ENCODE results near the gene SRP14. TPM values are rescaled to one million over a fixed set of nuclear protein-coding genes. Genes with fewer than 3 reads are reported as not detected.
"Not testable (repeated sequence)": the region's sequence is repeated elsewhere in the genome, so short reads cannot be mapped to it uniquely, and the experiment has no call there.

SRP14 gene
- total RNA-seq, 1 donor from 2014 or later: 409 TPM

DNA sequence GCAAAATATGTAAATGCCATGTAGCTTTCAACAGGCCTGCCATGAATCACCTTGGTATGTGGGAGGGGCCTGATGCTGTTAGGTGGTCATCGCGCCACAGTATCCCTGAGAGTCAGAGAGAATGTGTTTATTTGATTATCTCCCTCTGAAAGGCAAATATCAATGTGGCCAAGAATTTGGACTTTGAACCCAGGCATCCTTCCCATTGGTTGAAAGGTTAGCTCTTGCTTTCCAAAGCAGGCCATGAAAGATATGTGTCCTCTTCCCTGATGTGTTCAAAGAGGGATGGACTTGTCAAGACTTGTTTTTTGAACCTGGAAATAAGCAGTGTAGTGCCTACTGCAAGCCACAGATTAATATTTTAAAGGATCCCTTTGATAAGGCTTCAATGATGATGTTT is 36.7 kb downstream of the SRP14 start:
- TF ChIP-seq, protein P1, sequence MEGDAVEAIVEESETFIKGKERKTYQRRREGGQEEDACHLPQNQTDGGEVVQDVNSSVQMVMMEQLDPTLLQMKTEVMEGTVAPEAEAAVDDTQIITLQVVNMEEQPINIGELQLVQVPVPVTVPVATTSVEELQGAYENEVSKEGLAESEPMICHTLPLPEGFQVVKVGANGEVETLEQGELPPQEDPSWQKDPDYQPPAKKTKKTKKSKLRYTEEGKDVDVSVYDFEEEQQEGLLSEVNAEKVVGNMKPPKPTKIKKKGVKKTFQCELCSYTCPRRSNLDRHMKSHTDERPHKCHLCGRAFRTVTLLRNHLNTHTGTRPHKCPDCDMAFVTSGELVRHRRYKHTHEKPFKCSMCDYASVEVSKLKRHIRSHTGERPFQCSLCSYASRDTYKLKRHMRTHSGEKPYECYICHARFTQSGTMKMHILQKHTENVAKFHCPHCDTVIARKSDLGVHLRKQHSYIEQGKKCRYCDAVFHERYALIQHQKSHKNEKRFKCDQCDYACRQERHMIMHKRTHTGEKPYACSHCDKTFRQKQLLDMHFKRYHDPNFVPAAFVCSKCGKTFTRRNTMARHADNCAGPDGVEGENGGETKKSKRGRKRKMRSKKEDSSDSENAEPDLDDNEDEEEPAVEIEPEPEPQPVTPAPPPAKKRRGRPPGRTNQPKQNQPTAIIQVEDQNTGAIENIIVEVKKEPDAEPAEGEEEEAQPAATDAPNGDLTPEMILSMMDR (IDR thresholded peaks at IDR 0.05): no peak
- TF ChIP-seq POLR2A (IDR thresholded peaks at IDR 0.05) (no peak), POLR2AphosphoS5 (IDR thresholded peaks at IDR 0.05; ENCODE audit: insufficient read depth in 1 of 2, low read depth in 1 of 2) (no peak)
- Histone ChIP-seq H3K27me3 (no peaks in the 10 kb centered on the region), H3K27ac (no peak overlapping the region), H3K4me3 (no peak overlapping the region), H3K36me3 (peaks cover 0 to 50% of the 10 kb centered on the region in 2 donors), H3K4me1 (no peaks in the 10 kb centered on the region), H3K9me3 (no peaks in the 10 kb centered on the region)
- intact Hi-C loops (cut with DNase I): no loop called here
- no peak for DNase-seq (ENCODE audit: extremely low spot score in 2 of 2)

DNA sequence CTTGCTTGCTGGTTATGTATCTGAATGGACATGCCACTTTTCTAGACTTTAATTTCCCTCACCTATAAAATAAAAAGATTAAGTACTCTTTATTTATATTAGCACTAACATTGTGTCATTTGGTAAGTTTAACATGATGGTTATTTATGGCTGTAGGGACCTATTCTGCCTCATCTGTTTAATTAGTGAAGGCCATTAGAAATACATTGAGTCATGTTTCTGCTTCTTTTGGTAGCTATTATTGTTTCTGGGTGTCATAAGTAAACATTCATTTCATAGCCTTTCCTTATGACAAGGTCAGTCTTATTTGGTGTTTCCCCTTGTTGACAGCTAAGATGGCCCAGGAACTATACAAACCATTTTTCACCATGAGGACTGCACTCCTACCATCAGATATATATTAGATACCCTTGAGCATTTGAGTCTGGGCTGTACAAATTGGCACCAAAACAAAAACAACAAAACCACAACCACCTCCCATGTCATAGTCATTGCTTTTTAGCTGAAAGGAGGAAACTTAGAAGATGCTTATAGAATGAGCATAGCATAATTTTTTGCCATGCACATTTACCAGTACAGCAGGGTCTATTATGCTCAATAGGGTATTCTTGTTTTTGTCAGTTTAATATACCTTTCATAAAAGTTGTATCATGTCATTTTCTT is 39.3 kb downstream of the SRP14 start:
- intact Hi-C loops (cut with DNase I): no loop called here
- H3K36me3 ChIP-seq: peaks cover 0 to 45% of the 10 kb centered on the region in 2 donors

DNA sequence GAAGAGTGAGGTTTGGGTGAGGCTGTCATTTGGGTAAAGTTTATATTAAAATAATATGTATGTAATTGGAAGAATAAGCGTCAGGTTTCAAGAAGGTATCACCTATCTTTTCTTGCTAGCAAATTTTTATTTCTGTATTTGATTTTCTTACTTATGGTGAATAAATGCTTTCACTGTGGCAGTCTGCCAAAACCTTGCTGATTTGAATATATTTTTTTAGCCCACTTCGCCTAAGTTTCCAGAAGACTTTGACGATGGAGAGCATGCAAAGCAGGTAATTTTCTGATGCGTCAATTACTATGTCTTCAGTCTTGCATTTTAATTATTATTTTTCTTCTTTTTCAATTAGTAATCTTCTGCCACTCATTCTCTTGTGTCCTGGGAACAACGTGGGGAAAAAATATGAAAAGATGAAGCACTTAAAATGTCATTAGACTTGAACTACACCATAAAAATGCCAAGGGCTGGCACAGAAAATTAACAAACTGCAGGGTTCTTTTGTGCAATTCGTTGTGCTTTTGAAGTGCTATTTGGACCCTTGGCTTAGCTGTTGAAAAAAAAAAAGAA is 40.4 kb downstream of the SRP14 start:
- Histone ChIP-seq H3K4me1 (no peaks in the 10 kb centered on the region), H3K27me3 (no peaks in the 10 kb centered on the region), H3K27ac (no peak overlapping the region), H3K36me3 (peaks cover 0 to 44% of the 10 kb centered on the region in 2 donors), H3K9me3 (no peaks in the 10 kb centered on the region), H3K4me3 (no peak overlapping the region)
- no peak for DNase-seq (ENCODE audit: extremely low spot score in 2 of 2)
- no peak for TF ChIP-seq POLR2A (IDR thresholded peaks at IDR 0.05)
- TF ChIP-seq, protein P1 (IDR thresholded peaks at IDR 0.05): no peak
- intact Hi-C loops (cut with DNase I): no loop called here

More for the DNA sequence above, 39.3 kb downstream of the SRP14 start:
- no peaks in the 10 kb centered on the region for H3K4me1 ChIP-seq
- no peak for DNase-seq (ENCODE audit: extremely low spot score in 2 of 2)
- H3K4me3 ChIP-seq: no peak overlapping the region
- H3K27me3 ChIP-seq: no peaks in the 10 kb centered on the region
- no peak overlapping the region for H3K27ac ChIP-seq
- TF ChIP-seq, protein P1 (IDR thresholded peaks at IDR 0.05): no peak
- TF ChIP-seq POLR2AphosphoS5 (IDR thresholded peaks at IDR 0.05; ENCODE audit: insufficient read depth in 1 of 2, low read depth in 1 of 2) (no peak), POLR2A (IDR thresholded peaks at IDR 0.05) (no peak)
- no peaks in the 10 kb centered on the region for H3K9me3 ChIP-seq

DNA sequence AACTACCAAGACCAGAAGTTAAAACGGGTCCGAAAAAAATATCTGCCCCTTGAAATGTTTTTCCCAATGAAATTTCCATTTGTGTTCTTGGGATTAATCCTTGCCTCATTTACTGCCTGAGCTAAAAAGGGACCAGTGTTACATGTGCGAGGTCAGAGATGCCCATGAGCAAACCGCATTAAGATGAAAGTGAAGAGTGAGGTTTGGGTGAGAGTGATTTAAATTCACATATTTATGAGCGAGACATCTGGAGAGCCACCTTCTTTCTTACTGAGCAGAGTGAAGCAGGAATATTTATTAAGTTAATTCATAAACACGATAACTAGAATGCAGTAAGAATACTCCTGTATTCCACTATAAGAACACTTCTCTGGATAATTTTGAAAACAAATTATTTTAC is 41.3 kb downstream of the SRP14 start:
- peaks cover 0 to 44% of the 10 kb centered on the region in 2 donors for H3K36me3 ChIP-seq
- intact Hi-C loops (cut with DNase I): no loop called here
- no peaks in the 10 kb centered on the region for H3K4me1 ChIP-seq
- H3K9me3 ChIP-seq: no peaks in the 10 kb centered on the region
- no peak overlapping the region for H3K27ac ChIP-seq
- no peak overlapping the region for H3K4me3 ChIP-seq
- TF ChIP-seq POLR2A (IDR thresholded peaks at IDR 0.05): no peak
- no peak for TF ChIP-seq POLR2AphosphoS5 (IDR thresholded peaks at IDR 0.05; ENCODE audit: insufficient read depth in 1 of 2, low read depth in 1 of 2)
- TF ChIP-seq, protein P1 (IDR thresholded peaks at IDR 0.05): no peak
- H3K27me3 ChIP-seq: no peaks in the 10 kb centered on the region
- no peak for DNase-seq (ENCODE audit: extremely low spot score in 2 of 2)

DNA sequence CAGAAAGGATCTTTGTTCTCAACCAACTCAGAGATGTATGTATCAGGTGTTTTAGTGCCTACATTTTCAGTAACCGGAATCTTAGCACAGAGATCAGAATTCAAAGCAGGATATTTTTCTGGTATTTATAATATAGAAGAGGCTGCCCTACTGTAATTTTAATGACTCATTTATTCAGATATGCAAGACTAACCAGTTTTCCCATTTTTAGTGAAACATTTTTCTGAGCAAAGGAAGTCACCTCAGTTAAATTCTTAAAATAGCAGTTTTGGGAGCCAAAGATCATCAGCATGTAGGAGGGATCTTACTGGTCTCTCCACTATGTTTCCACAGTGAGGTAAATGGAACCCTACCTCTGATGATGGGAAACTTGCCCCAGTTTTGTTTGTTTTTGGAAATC is 42.0 kb downstream of the SRP14 start:
- H3K27ac ChIP-seq: no peak overlapping the region
- H3K9me3 ChIP-seq: no peaks in the 10 kb centered on the region
- intact Hi-C loops (cut with DNase I): no loop called here
- H3K27me3 ChIP-seq: no peaks in the 10 kb centered on the region
- H3K4me1 ChIP-seq: no peaks in the 10 kb centered on the region
- no peak for DNase-seq (ENCODE audit: extremely low spot score in 2 of 2)
- peaks cover 0 to 45% of the 10 kb centered on the region in 2 donors for H3K36me3 ChIP-seq
- TF ChIP-seq POLR2A (IDR thresholded peaks at IDR 0.05) (no peak), POLR2AphosphoS5 (IDR thresholded peaks at IDR 0.05; ENCODE audit: insufficient read depth in 1 of 2, low read depth in 1 of 2) (no peak)
- TF ChIP-seq, protein P1 (IDR thresholded peaks at IDR 0.05): no peak
- no peak overlapping the region for H3K4me3 ChIP-seq

DNA sequence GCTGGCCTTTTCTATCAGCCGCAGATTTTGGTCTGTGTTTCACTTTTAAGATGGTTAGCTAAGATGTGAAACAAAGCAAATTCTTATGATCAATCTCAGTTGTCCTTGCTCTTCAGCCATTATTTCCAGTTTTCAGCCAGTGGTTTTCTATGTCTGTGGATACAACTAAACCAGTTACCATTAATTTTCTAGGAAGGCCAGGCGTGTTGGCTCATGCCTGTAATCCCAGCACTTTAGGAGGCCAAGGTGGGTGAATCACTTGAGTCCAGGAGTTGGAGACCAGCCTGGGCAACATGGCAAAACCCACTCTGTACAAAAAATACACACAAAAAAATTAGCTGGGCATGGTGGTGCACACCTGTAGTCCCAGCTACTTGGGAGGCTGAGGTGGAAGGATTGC is 42.8 kb downstream of the SRP14 start:
- H3K4me3 ChIP-seq; H3K27ac ChIP-seq; intact Hi-C loops (cut with DNase I); H3K27me3 ChIP-seq; DNase-seq (ENCODE audit: extremely low spot score in 2 of 2); H3K4me1 ChIP-seq; H3K9me3 ChIP-seq: not testable (repeated sequence)
- peaks cover 0 to 46% of the 10 kb centered on the region in 2 donors for H3K36me3 ChIP-seq

DNA sequence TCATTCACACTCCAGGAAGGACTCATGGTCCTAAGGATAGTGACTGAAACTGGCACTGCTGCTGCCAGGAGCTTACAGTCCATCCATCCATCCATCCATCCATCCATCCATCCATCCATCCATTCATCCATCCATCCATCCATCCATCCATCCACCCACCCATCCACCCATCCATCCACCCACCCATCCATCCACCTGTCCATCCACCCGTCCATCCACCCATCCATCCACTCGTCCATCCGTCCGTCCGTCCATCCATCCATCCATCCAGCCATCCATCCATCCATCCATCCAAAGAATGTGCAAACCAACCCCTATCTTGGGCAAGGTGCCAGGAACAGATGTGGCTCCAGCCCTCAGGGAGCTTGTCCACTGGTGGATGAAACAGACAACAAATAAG is 46.0 kb downstream of the SRP14 start:
- intact Hi-C loops (cut with DNase I); H3K4me3 ChIP-seq; DNase-seq (ENCODE audit: extremely low spot score in 2 of 2); H3K9me3 ChIP-seq; H3K27me3 ChIP-seq; H3K27ac ChIP-seq; H3K4me1 ChIP-seq: not testable (repeated sequence)
- H3K36me3 ChIP-seq: peaks cover 0 to 75% of the 10 kb centered on the region in 2 donors
